GM21360 (cell line): Measurements from ENCODE around the gene DHX32.

ENCODE experiments used
- ATAC-seq: cut with Tn5 transposase; IDR thresholded peaks from one replicate; pipeline ENCODE4 v1.9.1; 2021; ENCODE audit warnings: mild to moderate bottlenecking, moderate library complexity; ENCODE audit not compliant: unreplicated experiment

The DHX32 gene

DNA sequence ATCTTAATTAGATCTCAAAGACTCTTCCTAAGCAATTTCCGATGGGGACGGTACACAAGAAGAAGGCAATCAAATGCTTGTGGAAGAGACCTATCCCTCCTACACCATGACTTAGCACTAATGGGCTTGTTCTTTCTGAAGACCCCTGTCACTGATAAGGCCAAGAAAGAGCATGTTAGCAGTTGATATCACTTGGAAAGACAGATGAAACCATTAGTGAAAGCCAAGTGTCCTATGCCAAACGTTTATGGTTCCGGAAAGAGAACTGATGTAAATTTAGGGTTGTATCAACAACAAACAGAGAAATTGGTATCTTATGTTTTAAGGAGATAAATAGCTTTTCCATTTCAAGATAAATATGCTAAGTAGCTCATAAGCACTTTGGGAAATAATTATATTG is 64.5 kb downstream of the DHX32 start:
- no peak for ATAC-seq

GRCh38 chr10:125815764-125816163 is 65.3 kb downstream of the DHX32 start:
- no peak for ATAC-seq

- no peak for ATAC-seq
Observed at GRCh38 chr10:125812128-125812750, 68.9 kb downstream of the DHX32 start.

- ATAC-seq: no peak
Observed at GRCh38 chr10:125811251-125811650, 69.8 kb downstream of the DHX32 start.

GRCh38 chr10:125808047-125808446 is 73.0 kb downstream of the DHX32 start:
- ATAC-seq: no peak

- no peak for ATAC-seq
Observed at GRCh38 chr10:125802739-125803138, 78.4 kb downstream of the DHX32 start.

DNA sequence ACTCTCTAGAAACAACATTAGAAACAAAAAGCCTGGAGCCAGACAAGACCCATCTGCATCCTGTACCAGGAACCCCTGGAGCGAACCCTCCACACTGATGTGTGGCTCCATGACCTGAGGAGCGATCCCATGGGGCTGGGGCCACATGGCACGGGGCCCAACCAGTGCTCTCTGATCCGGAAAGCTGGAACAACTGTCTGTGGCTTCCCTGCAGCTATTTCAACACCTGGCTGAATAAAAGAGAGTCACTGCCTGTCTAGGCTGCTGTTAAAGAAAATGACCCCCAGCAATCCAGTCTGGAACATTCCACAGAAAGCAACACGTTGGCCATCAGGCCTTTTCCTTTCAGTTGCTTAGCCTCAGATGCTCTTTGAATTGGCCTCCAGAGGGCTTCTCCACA is 79.0 kb downstream of the DHX32 start:
- ATAC-seq: no peak

DNA sequence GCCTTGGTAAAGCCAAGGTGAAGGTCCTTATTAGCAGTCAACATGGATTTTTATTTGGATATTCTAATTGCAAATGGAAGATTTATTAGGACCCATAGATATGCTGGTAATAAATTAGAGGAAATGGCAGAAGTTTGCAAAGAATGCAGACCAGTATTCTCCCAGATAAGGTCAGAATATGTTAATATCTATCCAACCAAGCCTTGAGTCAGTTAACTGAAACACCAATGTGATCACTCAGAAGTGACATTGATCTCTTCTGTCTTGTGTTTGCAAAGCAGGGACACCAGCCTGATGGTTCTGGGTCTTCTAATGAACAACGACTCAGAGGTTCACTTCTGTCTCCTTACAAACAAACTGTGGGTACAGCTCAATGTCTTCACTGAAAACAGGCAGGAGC is 79.5 kb downstream of the DHX32 start:
- ATAC-seq: no peak

DNA sequence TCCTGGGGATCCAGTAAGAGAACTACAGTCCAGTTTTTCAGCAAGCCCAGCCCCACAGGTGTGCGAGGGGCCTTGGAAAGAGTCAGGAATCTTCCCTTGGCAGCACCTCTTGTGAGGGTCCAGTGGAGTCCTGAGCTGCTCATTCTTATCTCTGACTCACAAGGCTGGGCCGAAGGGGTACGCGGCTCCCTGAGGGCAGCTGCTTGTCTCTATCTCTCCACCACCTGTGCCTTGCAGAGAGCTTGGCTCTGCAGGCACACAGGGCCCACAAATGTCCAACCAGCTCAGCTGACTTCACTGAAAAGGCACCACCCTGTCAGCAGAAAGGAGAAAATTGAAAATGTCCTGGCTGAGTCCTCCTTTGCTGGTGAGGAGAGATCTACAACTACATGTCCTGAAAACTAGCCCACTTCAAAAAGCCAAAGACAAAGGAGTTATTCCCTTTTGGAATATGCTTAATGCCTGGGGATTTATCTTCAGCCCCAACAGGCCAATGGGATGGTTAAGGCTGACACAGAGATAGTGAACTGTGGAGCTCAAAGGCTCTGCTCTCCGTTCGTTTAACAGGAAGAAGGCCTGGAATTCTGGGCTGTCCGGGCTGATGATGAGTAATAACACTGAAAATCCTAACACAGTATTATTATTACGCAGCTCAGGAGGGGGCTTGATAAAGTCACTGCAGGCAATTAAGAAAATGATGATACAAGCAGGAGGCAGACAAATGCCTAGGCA is 81.5 kb downstream of the DHX32 start:
- no peak for ATAC-seq

GRCh38 chr10:125797994-125798662 is 83.0 kb downstream of the DHX32 start:
- ATAC-seq: no peak

- ATAC-seq: no peak
Observed at GRCh38 chr10:125797424-125797823, 83.7 kb downstream of the DHX32 start.

- no peak for ATAC-seq
Observed at GRCh38 chr10:125795637-125796190, 85.4 kb downstream of the DHX32 start.

- no peak for ATAC-seq
Observed at GRCh38 chr10:125795128-125795527, 86.0 kb downstream of the DHX32 start.

GRCh38 chr10:125792342-125793300 is 88.5 kb downstream of the DHX32 start:
- no peak for ATAC-seq

- ATAC-seq: no peak
Observed at GRCh38 chr10:125788156-125789034, 92.7 kb downstream of the DHX32 start.
